GM18861 (cell line): Measurements from ENCODE around the gene SORT1.
A peak's percentile ranks its signal among the peaks of the same experiment; 100 is the strongest.
"Not testable (repeated sequence)": the region's sequence is repeated elsewhere in the genome, so short reads cannot be mapped to it uniquely, and the experiment has no call there.

Source experiments
- ATAC-seq: cut with Tn5 transposase; IDR thresholded peaks from one replicate; pipeline ENCODE4 v1.9.1; 2021; ENCODE audit not compliant: unreplicated experiment

Gene SORT1

DNA sequence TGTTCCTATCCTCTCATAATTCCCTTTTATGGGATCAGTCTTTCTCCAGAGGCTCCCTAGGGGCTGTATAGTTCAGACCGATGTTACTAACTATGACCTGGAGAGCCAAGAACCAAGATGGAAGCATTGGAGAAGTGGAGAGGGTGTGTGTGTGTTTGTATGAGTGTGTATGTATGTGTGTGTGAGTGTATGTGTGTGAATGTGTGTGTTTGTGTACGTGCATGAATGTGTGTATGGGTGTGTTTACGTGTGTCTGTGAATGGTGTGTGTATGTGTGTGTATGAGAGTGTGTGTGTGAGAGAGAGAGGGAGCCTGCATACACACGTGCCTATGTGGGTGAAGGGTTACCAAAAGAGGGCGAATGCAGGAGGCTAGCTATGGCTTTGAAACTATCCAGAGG is 95.8 kb downstream of the SORT1 start:
- ATAC-seq: no peak

DNA sequence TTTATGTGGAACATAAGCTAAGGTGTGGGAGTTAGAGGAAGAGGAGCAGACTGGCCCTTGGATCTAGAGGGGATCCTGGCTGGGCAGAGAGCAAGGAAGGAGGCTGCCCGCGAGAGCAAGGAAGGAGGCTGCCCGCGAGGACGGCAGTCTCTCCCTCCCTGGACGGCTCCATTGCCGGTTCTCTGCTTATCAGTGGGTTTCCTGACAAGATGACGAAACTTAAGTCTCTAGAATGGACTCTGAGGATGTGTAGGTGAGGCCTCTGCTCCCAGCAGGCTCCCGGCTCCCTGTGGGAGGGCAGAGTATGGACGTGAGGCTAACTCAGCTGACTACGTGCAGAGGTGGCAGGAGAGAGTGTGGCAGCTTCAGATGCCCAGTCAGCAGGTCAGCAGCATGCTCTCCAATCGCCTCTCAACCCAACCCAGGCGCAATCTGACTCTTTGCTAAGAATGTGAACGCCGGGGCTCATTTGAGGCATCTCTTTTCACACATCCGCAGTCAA is 97.0 kb downstream of the SORT1 start:
- no peak for ATAC-seq

DNA sequence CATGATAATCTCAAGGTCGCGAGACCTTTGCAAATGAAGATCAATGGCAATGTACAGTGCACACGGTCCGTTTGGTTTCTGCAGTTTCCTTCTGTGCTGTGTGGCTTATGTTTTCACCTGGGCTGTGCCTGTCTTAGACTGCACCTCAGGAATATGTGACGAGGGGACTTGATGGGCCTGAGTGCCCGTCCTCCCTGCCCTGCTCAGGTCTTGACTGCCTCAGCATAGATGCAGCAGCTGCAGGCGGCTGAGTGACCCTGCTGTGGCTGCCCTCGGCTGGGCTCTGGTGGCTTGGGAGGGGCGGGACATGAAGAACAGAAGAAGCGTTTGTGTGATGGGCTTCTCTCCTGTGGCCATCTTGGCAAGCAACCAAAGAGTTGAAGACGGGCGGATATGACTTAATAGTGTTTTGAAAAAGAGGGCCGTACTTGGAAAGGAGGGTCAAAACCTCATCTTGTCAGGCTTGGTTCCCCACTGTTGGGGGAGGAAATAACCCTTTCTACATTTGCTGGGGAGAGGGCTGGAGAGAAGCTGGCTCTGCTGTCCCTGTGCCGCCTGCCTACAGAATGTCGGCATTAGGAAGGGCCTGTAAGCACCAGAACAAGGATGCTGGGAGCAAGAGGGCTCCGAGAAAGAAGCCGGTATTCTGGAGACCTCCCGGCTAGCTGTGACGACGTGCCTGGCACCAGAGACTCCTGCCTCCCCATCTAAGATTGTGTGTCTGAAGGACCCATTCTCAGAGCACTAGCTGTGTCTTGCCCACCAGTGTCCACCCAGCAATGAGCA is 98.0 kb downstream of the SORT1 start:
- no peak for ATAC-seq

DNA sequence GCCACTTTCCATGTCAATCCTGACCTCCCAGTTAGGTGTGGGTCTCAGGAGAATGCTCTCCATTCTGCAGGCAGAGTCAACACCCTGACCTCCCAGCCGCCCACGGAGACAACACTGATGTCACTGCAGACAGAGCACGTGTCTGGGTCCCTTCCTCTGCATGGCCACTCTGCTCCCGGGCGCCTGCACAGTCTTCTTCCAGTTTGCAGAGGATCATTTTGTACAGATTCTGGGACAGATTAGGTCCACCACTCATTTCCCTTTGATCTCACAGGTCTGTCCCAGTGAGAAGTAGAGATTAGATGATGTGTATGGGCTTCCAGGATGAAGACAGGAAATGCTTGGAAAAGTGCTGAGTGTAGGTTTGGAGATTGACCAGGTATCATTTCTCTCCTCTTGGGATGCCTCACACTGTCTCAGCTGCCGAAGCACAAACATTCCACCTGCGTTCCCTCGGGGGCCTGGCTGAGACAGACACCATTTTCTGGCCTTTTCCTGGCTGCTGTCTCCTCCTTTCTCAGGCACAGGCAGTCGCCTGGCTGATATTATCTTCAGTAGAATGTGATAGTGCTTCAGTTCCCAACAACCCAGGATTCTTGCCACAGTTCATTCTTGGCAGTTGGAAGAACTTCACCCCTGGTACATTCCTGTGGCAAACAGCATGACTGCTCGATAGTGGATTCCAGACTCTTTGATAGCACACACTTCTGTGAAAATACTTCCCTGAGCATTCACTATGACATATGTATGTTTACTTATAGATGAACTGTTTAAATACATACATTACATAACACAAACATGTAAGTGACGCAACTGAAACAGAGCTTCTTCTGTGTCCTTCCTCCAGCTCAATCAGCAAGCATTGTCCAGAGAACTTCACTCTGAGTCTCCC is 98.8 kb downstream of the SORT1 start:
- no peak for ATAC-seq

DNA sequence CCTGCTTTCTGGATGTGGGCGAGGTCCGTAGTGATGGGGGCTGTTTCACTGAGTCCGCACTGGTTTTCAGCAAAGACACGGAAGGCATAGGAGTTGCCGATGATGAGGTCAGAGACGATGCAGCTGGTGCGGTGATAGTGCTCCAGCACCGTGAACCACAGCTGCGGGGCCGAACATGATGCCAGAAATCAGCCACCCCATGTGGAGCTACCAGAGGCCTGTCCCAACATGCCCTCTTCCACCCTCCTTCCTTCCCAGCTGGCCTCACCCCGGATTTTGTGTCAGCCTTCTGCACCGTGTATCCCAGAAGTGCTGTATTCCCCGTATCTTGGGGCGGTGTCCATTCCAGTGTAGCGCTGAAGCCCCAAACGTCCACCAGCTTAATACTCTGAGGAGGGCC is 100.9 kb downstream of the SORT1 start:
- ATAC-seq: no peak

DNA sequence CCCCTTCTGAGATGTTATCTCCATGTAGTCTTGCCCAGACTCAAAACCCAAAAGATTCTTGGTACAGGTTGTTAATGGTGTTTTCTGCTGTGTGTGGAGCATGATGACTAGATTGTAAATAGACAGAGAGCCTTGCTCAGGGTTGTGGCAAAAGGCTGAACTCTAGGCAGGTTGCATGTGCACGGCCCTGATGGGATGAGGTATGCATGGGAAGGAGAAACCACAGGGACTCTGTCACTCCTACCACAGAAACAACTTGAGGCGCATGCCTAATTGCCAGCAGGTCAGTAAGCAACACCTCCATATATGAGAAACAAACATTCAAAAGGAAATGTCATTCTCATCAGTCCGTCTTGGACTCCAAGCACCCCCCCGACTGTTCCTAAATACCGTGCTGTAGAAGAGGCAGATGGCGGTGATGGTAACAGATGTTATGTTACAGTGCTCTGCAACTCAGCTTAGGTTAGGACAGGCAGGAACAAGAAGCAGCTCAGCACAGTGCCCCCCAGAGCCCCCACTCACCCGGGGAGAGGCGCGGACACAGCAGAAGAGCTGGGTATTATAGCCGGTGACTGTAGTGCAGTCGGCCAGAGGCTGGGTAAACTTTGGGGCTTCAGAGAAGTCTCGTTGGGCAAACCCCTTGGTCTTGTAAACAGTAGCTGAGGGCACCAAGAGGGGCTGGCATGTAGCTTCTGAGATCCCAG is 101.9 kb downstream of the SORT1 start:
- ATAC-seq: no peak

DNA sequence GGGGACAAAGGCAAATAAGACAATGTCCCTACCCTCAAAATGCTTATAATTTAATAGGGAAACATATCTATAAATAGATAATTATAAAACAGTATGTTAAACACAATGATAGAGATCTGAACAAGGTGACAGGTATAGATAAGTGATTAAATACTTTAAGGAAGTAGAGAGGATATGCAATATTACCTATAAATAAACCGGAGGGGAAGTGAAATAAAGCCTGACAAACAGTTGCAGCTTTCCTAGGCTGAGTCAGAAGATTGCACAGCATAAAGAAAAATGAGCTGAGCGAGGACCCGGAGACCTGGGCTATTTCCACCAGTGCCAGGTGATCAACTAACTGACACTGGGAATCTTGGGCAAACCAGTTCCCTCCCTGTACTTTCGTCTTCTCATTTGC is 103.2 kb downstream of the SORT1 start:
- ATAC-seq: no peak

DNA sequence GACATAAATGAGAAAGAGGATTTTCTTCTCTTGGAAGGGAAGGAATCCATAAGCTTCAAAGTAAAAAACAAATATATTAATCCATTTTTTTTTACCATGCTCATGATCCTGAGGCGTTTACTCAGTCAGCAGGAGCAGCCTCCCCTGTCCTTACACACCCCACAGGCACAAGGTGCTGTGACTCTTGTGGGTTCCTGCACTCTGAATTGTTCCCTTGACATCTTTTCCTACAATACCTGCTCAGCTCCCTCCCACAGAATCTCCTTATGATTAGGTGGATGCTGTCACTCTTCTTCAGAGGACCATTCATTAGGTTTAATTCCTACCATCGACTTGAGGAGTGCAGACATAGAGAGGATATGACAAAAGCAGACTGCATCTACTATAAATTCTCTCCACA is 104.7 kb downstream of the SORT1 start:
- no peak for ATAC-seq

DNA sequence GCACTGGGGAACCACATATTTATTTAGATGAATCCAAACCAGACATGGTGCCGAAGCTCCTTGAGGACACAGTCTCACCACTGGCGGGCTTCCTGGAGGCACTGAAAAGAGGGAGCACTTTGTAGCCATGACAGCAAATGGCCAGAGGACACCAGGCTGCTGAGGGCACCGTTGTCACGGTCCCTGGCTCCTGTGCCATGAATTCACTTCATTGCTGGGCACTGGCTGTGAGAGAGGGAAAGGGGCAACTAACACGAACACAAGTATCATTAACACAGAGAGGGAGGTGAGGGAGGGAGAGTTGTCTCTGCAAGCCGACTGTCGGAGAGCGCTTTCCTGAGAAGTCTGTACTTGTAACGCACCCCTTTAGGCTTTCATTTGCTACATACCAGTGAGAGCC is 105.4 kb downstream of the SORT1 start:
- no peak for ATAC-seq

DNA sequence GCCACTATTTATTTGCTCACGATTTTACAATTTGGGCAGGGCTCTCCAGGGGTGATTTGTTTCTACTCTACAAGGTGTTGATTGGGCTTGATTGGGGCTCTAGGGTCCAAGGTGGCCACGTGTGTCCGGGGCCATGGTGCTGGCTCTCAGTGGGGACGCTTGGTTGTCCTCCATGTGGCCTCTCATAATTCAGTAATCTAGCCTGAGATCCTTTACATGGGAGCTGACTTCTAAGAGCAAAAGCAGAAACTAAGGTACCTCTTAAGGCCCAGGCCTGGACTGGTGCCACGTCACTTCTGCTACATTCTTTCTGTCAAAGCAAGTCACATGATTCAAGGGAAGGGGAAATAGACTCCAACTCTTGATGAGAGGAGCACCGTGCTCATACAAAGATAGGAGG is 106.7 kb downstream of the SORT1 start:
- no peak for ATAC-seq

DNA sequence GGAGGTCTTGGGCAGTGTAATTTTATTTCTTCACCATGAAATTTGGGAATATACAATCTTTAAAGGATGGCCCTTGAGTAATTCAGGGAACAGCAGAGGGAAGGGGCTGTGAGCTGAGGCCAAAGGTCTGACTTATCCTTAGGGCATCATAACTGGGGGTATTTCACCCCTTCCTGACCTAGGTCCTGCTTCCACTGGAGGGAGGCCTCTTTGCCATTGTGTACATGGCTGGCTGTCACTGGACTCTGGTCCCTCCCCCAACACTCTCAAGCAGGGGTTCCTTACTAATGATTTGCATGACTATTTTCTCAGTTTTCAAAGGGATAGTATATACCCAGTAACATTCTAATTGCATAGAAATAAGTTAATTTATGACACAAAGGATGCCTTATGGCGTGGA is 107.6 kb downstream of the SORT1 start:
- no peak for ATAC-seq

DNA sequence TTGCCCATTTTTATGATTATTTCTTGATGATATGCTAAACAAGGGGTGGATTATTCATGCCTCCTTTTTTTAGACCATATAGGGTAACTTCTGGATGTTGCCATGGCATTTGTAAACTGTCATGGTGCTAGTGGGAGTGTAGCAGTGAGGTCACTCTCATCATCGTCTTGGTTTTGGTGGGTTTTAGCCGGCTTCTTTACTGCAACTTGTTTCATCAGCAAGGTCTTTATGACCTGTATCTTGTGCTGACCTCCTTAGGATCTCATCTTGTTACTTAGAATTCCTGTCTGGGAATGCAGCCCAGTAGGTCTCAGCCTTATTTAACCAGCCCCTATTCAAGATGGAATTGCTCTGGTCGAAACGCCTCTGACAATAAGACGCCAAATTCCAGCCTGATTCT is 111.0 kb downstream of the SORT1 start:
- not testable (repeated sequence) for ATAC-seq

DNA sequence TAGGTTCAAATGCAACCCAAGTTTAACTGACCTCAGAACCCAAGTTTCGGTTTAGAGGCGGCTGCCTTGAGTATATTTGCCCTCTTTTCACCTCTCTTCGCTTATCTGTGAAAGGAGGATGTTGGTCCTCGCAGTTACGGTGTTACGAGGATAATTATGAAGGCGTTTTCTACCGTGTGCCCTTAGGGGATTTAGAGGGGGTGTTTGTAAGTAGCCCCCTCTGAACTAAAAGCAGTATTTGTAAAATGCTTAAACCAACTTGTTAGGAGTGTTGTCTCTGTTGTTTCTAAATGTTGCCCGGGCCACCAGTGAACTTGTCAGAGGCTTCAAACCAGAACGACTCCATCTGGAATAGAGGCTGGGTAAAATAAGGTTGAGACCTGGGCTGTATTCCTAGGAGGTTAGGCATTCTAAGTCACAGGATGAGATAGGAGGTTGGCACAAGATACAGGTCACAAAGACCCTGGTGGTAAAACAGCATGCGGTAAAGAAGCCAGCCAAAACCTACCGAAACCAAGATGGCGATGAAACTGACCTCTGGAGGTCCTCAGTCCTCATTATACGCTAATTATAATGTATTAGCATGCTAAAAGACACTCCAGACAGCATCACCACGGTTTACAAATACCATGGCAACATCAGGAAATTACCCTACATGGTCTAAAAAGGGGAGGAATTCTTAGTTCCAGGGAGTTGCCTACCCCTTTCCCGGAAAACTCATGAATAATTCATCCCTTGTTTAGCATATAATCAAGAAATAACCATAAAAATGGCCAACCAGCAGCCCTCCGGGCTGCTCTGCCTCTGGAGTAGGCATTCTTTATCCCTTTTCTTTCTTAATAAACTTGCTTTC is 113.7 kb downstream of the SORT1 start:
- peak; percentile 15 for ATAC-seq

DNA sequence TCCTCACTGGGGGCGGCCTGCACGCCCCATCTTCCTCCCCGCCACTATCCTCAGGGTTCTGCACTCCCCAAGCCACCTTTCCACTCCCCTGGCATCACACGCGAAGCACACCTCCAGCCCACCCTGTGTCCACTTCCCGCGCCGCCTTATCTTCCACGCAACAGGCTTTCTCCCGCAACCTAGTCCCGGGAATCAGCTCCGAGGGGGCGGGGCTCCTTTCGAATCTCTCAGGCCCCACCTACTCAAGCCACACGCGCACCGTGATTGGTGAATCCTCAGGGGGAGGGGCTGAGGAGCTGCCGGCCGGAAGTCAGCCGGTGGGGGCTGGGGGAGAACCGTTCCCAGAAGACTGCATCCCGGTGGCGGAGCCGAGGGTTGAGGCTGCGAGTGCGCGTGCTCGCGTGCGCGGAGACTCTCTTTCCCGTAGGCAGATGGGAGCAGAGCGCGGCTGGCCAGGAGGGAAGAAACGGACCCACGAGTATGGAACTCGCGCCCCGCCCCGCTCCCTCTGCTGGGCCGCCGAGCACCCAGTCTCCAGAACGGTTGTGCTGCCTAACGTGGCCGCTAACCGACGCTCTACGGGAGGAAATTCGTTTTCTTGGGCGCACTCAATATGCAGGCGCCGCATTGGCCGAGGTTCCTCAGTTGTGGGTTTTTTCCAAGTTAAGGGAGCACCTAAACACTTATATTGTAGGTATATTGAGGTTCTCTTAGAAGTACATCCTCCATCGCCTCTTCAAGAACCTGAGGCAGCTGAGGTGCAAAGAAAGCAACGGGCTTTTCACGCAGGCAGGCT is 114.6 kb downstream of the SORT1 start, which contains the start of gene PSRC1:
TSS of gene PSRC1 (minus strand) at position 194 of the 796 bp plus-strand sequence.
- peak; percentile 82 for ATAC-seq

DNA sequence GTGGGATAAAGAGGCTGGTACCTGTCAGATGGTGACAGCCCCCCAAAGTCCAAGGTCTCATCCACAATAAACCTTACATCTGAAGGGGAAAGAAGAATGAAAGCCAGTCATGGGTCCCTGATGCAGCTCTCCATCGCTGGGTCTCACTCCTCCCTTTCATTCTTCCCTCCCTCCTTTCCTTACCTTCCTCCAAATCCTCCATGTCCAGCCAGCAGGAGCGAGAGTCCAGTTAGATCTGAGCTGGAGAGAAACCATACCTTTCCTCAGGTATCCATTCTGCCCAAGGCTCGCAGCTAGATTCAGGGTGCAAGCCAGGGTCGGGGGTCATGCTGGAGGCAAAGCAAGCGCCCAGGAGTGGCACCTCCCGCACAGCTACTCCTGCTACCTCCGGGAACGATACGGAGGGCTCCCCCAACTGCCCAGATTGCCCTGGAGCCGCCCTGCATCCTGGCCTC is 115.2 kb downstream of the SORT1 start:
- ATAC-seq: no peak

DNA sequence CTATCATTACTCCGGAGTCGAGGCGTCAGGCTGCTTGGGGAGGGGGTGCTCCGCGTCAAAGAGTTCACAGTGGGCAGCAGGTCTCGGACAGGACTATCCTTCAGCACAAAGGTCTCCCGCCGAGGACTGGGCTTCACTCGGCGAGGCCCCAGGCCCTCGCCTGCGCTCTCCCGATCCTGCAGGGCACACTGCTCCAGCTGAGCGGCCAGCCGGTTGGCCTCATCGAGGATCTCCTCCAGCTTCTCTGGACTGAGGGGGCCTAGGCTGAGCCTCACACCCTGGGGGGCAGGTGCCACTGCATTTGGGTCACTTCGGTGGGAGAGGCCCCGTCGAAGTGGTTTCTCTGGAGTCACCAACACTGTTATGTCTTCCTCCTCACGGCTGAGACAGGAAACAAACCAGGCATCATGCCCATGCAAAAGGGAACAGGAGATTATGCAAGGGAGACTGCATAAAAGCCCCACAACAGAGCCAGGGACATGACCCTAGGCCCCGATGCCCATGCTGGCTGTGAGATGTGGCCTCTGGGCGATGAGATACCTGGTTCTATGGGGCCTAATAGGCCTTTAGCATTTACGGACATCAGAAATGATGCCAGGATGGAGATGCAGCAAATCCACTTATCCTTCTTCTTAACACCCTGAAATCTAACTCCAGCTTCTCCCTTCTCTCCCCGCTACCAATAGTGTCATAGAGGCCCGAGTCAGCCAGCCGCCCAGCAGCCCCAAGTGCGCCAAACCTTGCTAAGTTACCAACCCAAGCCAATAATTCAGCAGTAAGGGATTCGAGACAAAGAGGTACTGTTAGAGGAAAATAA is 115.8 kb downstream of the SORT1 start:
- ATAC-seq: no peak

DNA sequence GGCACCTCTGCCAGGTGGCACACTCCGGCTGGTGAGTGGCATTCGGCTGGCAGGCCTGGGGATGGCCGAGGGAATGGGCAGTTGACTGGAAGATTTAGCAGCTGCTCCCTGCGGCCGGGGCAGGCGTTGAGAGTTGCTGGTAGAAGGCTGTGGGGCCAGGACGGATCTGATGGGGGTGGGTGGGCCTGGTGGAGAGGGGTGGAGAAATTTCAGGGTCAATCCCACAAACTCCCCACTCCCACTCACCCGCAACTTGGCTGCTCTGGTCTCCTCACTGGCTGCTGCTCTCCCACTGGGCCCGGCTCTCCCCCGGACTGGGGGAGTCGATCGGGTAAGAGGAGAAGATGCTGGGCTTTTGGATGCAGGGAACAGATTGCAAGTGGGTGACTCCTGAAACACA is 116.9 kb downstream of the SORT1 start:
- no peak for ATAC-seq

DNA sequence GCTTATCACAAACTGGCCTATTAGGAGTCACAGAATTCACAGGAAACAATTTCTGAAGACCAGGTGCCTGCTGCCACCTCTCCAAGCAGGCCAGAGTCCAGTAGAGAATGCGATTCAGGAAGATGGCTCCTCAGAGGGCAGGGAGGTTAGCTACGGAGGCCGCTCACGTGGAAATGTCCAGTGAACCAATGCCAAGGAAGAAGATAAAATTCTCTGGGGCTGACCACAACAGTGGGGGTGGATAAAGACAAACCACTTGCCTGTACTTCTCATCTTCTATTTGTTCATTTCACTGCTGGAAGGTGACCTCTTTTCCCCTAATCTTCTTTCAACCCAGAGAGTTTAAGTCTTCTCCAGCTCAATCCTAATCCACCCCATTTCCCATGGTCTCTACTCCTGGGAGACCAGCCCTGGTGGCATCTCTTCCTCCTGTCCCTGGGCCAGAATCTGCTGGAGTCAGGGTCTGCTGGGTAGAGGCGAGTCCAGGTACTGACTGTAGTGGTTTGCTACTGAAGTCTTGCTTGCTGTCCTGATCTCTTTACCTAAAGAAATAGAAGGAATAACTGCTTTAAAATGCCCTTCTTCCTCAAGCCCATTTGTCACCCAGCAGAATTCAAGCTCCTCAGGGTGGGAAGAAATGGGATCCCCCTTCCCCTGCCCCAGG is 118.0 kb downstream of the SORT1 start:
- no peak for ATAC-seq
